ENCODE results near the gene ENTPD1. TPM values are rescaled to one million over a fixed set of nuclear protein-coding genes. Genes with fewer than 3 reads are reported as not detected.
"Not testable (repeated sequence)": the region's sequence is repeated elsewhere in the genome, so short reads cannot be mapped to it uniquely, and the experiment has no call there.

ENTPD1 gene
- polyA plus RNA-seq, 4 donors = 19.8 to 30.8 (median 22.4) TPM

GRCh38 chr10:95792211-95792780, 36.3 kb downstream of the ENTPD1 start:
- DNase-seq (ENCODE audit: low read depth in 4 of 4, low spot score in 3 of 4) = no peak

GRCh38 chr10:95792874-95793285, 36.9 kb downstream of the ENTPD1 start:
- DNase-seq (ENCODE audit: low read depth in 4 of 4, low spot score in 3 of 4) = peak in 2 of 4 donors; percentile 11 to 34

GRCh38 chr10:95793401-95794045, 37.6 kb downstream of the ENTPD1 start:
- DNase-seq (ENCODE audit: low read depth in 4 of 4, low spot score in 3 of 4) = no peak

- DNase-seq (ENCODE audit: low read depth in 4 of 4, low spot score in 3 of 4) = no peak
These were observed 38.2 kb downstream of the ENTPD1 start for GRCh38 chr10:95794195-95794594.

GRCh38 chr10:95795602-95796001, 39.6 kb downstream of the ENTPD1 start:
- no peak for DNase-seq (ENCODE audit: low read depth in 4 of 4, low spot score in 3 of 4)

- DNase-seq (ENCODE audit: low read depth in 4 of 4, low spot score in 3 of 4) = no peak
These were observed 40.5 kb downstream of the ENTPD1 start for GRCh38 chr10:95796504-95796903.

GRCh38 chr10:95798096-95798855, 42.3 kb downstream of the ENTPD1 start:
- DNase-seq (ENCODE audit: low read depth in 4 of 4, low spot score in 3 of 4) = no peak

GRCh38 chr10:95800286-95800685, 44.3 kb downstream of the ENTPD1 start:
- not testable (repeated sequence) for DNase-seq (ENCODE audit: low read depth in 4 of 4, low spot score in 3 of 4)

- DNase-seq (ENCODE audit: low read depth in 4 of 4, low spot score in 3 of 4) = not testable (repeated sequence)
These were observed 50.9 kb downstream of the ENTPD1 start for GRCh38 chr10:95806687-95807380.

- not testable (repeated sequence) for DNase-seq (ENCODE audit: low read depth in 4 of 4, low spot score in 3 of 4)
These were observed 52.8 kb downstream of the ENTPD1 start for GRCh38 chr10:95808705-95809308.

- DNase-seq (ENCODE audit: low read depth in 4 of 4, low spot score in 3 of 4) = no peak
These were observed 53.6 kb downstream of the ENTPD1 start for GRCh38 chr10:95809370-95810197.

- no peak for DNase-seq (ENCODE audit: low read depth in 4 of 4, low spot score in 3 of 4)
These were observed 54.4 kb downstream of the ENTPD1 start for GRCh38 chr10:95810198-95810976.

GRCh38 chr10:95813054-95813685, 57.2 kb downstream of the ENTPD1 start:
- DNase-seq (ENCODE audit: low read depth in 4 of 4, low spot score in 3 of 4) = no peak

- peak; percentile 7 to 28 (median 18) for DNase-seq (ENCODE audit: low read depth in 4 of 4, low spot score in 3 of 4)
These were observed 58.2 kb downstream of the ENTPD1 start for GRCh38 chr10:95814011-95814727.

GRCh38 chr10:95815133-95815532, 59.2 kb downstream of the ENTPD1 start:
- DNase-seq (ENCODE audit: low read depth in 4 of 4, low spot score in 3 of 4) = no peak

- no peak for DNase-seq (ENCODE audit: low read depth in 4 of 4, low spot score in 3 of 4)
These were observed 59.8 kb downstream of the ENTPD1 start for GRCh38 chr10:95815701-95816240.

- no peak for DNase-seq (ENCODE audit: low read depth in 4 of 4, low spot score in 3 of 4)
These were observed 62.0 kb downstream of the ENTPD1 start for GRCh38 chr10:95818010-95818409.

- no peak for DNase-seq (ENCODE audit: low read depth in 4 of 4, low spot score in 3 of 4)
These were observed 62.7 kb downstream of the ENTPD1 start for GRCh38 chr10:95818668-95819067.

All from right renal pelvis (tissue), 4 donors.